Prostate gland (tissue), 2 donors: ENCODE measurements around the gene PRKRIP1.

ENCODE experiments used
- POLR2A ChIP-seq: fragments of 450-650 bp; IDR thresholded peaks from one replicate; pipeline ENCODE4 v1.6.1; 2016; ENCODE audit warnings: antibody characterized with exemption, mild to moderate bottlenecking
- TF ChIP-seq, protein P1 (sequence below), 4 experiments: fragments of 200-600 bp in 2 of 4; fragments of 450-650 bp in 2 of 4; sonication (generic) in 2 of 4; IDR thresholded peaks; 1 replicate in 3 of 4; 2 replicates in 1 of 4; pipeline ENCODE4 v1.5.1; 2016 to 2019; ENCODE audit warnings: antibody characterized with exemption in 4 of 4, mild to moderate bottlenecking in 2 of 4, moderate library complexity in 2 of 4

DNA sequence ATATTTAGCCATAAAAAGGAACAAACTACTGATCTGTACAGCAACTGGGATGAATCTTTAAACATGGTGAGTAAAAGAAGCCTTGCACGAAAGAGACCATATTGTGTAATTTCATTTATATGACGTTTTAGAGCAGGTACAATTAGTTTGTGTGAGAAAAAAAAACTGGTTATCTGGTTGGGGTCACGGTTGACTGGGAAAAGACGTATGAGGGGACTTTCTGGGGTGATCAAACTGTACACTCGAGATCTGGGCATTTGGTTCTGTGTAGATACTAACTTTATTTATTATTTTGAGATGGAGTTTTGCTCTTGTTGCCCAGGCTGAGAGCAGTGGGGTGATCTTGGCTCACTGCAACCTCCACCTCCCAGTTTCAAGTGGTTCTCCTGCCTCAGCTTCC, 4.2 kb downstream of the PRKRIP1 start:
- TF ChIP-seq, protein P1, sequence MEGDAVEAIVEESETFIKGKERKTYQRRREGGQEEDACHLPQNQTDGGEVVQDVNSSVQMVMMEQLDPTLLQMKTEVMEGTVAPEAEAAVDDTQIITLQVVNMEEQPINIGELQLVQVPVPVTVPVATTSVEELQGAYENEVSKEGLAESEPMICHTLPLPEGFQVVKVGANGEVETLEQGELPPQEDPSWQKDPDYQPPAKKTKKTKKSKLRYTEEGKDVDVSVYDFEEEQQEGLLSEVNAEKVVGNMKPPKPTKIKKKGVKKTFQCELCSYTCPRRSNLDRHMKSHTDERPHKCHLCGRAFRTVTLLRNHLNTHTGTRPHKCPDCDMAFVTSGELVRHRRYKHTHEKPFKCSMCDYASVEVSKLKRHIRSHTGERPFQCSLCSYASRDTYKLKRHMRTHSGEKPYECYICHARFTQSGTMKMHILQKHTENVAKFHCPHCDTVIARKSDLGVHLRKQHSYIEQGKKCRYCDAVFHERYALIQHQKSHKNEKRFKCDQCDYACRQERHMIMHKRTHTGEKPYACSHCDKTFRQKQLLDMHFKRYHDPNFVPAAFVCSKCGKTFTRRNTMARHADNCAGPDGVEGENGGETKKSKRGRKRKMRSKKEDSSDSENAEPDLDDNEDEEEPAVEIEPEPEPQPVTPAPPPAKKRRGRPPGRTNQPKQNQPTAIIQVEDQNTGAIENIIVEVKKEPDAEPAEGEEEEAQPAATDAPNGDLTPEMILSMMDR (IDR thresholded peaks at IDR 0.05) = no peak
- TF ChIP-seq POLR2A = no peak
